LoVo (cell line): Measurements from ENCODE around the gene NKX2-4.
"Not testable (repeated sequence)": the region's sequence is repeated elsewhere in the genome, so short reads cannot be mapped to it uniquely, and the experiment has no call there.

Source experiments
- DNase-seq: peaks from one replicate; pipeline ENCODE4 v3.0.0-alpha.2; 2016; ENCODE audit warnings: low spot score

Gene NKX2-4

DNA sequence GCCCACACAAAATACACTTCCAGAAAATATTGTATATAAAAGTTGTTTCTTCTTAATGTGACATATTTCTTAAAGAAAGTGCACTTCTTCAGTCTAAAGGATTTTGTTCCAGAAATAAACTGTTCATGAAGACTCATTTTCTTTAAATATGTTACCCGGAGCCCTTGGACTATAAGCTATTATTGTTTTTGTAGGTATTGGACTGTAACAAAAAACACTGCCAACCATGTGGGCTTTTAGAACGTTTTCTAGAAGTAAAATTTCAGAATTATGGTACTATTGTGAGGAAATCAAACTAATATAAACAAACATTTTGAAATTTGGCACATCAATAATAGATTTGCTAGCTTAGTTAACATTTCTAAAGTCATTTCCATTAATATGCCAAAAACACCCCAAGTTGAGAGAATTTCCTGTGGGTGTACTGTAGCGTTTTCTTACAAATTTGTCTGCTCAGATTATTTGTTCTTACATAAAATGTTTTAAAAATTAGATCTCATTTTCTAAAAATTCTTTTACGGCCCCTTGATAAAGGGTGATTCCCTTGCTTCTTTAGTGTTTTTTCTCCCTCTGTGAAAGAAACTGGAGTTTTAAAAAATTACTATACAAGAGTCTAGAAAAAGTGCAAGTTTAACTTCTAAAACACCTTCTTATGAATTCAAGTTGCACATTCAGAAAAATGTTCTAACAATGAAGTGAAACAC is 3.4 kb downstream of the NKX2-4 start:
- no peak for DNase-seq

DNA sequence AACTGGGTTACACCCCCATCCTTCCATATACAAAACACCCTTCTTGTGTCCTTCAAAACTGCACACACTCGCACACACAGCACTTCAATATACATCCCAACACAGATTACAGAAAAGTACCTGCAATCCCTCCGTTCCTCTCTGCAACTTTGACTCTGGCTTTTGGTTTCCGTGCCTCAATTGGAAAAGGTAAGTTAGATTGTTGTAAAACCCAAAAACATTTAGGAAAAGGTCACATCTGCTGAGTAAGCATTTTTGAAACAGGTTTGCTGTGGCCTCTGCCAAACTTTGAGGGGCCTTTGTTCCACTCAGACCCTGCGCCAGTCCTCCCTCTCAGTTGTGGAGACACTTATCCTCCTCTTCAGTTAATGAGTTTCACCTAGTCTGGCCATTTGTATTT is 4.2 kb downstream of the NKX2-4 start:
- no peak for DNase-seq

DNA sequence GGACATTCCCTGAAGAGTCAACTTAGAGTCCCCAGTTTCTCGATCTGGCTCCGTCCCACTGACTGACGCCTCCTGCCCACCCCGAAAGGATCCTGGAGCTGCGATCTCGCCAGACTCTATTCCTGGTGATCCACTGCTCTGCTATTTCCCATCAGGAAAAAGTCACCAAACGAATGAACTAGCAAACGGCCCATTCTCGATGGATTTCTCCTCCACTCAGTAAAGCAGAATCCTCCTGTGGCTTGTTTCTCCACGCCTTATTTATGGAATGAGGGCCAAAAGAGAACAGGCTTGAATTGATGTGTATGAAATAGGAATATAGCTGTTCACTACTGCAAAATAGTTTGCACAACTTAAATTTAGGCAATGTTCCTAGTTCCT is 5.4 kb downstream of the NKX2-4 start:
- no peak for DNase-seq

DNA sequence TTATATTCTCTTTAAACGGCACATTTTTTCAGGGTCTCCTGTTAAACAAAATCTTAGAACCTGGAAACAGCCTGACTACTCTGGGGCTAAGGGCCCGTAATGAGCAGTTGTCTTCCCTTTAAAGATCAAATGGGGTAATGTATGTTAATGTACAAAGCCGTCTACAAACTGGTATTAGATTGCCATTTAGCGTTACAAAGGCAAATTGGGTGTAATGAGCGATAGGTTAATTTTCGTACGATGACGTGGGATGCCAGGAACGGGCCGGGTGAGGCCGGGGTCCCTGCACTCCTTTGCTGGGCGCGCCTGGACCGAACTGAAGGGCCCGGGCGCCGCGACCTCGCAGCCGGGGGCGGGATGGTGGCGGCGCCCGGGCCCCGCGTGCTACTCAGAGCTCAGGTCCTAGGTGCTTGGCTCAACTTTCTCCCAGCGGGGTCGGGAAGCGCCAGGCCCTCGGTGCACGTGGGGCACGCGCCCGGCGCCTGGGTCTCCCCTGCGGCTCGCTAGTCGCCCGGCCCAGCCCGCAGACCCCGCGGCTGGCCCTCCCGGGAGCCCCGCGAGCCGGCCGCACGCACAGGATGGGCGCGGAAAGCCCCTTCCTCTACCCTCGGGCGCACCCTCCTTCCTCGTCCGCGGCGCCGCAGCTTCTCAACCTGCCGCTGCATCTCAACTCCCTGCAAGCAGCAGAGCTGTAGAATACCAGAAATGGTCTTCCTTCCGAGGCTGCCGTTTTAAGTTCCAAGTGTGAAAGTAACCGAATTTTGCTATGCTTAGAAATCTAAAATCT is 5.9 kb downstream of the NKX2-4 start:
- DNase-seq = no peak

DNA sequence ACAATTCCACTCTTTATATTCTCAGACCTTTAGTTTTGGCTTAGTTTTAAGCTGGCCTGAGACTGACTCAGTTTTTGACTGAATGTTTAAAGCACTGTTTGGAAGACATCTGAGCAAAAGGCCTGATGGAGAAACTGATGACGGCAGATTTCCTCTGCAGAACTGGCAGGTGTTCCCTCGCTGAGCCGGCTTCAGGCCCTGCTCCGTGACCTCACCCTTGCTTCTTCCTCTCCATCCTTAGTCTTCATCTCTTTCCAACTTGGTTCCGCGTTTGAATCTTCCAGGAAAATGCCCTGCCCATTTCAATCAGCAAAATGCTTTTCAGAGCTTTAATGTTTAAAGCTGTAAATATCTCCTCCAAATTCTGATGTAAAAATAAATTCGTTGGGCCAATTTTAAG is 6.6 kb downstream of the NKX2-4 start:
- DNase-seq = no peak

DNA sequence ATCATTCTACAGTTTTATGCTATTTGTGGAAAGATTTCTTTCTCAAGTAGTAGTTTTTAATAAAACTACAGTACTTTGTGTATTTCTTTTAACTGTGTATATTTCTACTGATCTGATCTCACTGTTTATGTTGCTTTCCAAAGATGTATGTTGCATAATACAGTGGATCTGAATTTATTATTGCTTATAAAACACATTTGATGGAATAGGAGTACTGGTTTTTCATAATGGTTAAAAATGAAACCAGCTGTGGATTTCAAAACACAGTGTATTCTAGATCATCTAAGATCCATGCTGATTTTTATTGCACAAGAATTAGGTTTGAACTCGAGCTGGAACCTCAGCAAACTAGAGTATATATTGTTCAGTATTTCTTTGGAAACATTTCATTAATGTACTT is 8.0 kb downstream of the NKX2-4 start:
- DNase-seq = no peak

DNA sequence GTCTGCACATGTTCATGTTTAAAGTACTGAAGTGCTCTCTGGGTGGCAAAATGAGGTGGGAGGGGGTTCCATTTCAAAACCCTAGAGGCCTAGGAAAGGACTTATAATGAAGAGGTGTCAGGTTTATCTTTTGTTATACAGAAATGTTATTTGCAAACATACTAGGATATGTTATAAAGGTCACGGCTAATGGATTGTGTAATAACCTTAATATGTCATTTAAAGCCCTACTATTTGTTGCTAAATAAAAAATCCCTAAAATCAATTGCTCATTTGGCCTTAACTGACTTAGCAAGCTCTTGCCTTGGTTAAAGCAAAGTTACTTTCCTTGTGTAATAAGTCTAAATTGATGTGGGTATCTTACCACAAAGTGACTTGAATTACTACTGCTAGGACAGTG is 8.8 kb downstream of the NKX2-4 start:
- no peak for DNase-seq

DNA sequence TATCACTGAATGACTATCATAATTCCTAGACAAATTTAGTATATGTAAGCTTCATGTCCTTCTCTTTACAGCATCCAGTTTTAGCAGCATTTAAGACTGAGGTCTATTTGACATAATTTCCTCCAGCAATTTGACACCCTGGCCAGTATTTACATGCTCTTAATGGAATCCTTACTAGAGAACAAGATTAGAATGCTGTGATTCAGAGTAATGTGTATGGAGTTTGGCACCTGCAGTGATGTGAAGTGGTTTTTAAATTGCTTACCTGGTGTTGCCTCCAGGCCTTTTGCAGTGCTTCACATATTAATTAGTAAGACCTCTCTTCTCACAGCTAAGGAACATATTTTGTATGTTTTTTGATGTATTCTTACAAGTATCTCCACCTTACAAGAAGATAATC is 9.8 kb downstream of the NKX2-4 start:
- no peak for DNase-seq

DNA sequence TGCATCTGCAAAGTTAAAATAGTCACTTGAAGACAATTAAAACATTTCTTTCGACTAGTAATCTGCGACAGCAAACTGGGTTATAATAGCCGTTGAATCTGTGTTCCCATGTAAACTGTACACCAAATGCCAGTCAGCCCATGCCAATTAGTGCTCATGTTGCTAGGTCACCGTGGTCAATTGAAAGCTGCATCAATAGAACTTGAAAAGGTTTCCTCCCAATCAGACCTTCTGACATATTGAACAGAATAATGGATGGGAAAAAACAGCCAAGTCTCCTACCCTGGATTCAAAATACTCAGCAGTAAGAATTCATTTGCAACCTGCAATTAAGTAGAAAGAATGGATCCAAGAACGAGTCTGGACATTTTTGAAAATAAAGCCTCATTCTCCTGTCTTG is 11.2 kb downstream of the NKX2-4 start:
- no peak for DNase-seq

DNA sequence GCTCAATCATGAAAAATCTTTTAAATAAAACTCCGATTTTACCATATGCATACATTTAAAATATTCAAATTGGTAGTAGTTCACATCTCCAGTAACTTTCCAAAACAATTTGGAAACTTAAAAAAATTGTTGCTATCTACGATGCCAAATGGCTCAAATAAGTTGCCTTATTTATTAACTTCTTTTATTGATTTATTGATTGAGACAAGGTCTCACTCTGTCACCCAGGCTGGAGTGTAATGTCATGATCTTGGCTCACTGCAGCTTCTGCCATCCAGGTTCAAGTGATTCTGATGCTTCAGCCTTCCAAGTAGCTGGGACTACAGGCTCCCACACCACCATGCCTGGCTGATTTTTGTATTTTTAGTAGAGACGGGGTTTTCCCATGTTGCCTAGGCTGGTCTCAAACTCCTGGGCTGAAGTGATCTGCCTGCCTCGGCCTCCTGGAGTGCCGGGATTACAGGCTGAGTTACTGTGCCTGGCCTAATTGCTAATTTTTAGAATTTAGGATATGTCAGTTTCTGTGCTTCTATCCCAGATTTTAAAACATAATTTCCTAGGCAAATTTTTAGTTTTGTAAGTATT is 12.9 kb downstream of the NKX2-4 start:
- DNase-seq = no peak

DNA sequence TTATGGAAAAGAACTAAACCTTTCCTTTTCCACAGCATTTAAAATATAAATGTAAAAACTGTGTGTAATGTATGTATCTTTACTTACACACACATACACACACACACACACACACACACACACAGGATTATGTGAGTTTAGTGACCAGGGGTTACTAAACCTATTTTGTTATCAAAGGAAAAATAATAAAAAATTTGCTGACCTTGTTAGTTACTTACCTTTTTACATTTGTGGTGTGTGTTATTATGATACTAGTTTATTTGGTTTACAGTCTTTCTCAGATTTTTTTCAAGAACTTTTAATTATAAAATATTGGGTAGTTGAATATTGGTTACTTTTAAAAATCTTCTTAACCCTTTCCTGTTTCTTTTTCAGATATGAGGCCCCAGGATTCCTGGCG is 15.7 kb downstream of the NKX2-4 start:
- no peak for DNase-seq

DNA sequence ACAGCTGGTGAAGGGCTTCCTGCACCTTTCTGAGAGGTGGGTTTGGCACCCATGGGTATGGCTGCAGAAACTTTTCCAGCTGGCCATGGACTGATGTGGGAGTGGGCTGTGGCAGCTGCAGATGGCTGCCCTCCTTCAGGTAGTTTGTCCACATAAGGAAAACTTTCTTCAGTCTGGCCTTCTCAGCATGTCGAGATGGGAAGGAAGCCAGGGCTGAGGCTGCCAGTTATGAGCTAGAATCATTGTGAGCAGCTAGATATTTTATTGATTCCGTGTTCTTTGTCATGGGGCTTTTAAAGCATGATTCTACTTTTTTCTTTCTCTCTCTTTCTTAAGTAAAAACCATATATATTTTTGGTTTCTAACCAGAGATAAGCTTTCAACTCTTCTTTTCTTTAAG is 16.6 kb downstream of the NKX2-4 start:
- no peak for DNase-seq

DNA sequence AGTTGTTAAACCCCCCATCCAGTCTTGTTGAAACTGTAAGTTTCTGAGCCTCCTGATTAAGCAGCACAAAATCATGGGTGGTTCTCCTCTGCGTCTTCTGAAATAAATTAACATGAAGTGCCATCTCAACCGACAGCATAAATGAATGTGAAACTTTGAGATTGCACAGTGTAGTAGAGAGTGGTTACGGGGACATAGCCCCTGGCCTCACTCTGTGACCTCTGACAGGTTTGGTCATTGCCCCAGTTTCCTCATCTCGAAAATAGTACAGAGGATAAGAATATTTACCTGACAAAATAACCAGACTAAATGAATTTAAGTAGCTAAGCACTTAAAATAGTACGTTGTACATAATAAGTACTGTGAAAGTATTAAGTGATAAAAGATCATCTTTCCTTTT is 19.1 kb downstream of the NKX2-4 start:
- no peak for DNase-seq

DNA sequence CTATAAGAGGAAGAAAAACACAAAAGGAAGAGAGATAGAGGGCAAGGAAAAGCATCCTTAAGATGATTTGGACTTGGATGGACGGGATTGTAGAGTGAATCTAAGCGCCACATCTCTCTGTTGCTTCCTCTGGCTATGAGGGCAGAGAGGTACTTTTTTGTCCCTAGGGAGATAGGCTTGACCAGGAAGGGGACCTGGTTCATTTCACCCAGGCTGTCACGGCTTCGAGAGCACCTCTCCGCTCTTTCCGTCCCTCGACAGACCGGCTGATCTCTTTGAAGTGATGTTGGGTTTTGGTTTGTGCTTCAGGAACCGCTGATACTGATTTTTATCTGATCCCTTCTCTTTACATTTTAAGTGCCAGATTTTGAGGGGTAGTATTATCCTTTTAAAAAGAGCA is 19.6 kb downstream of the NKX2-4 start:
- no peak for DNase-seq

DNA sequence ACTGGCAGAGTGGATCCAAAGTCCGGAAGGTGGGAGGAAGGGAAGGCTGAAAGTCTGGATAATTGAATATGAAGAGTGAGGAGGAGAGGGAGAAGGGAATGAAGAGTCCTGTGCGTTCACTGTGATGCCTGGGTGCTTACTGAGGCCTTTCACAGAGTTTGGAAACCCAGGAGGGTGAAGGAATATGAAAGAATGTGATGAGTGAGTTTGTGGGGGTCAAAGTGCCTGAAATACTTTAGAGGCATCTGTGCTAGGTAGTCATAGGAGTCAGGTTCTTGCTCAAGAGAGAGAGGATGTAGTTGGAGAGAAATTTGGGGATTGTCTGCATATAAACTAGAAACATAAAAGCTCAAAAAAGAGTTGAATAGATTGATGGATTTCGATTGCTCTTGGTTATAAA is 20.7 kb downstream of the NKX2-4 start:
- DNase-seq = no peak

DNA sequence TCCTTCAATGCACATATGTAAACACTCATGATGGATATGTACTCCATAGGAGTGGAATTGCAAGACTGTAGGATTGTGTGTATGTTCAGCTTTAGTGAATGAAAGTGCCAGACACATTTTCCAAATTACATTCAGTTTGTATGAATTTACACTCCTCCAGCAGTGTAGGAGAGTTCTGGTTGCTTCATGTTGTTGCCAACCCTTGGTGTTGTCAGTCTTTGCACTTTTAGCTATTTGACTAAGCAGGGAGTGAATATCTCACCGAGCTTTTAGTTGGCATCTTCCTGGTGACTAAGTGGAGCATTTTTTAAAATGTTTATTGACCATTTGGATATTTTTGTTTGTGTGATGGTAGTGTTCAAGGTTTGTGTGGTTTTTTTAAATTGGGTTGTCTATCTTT is 23.9 kb downstream of the NKX2-4 start:
- no peak for DNase-seq

DNA sequence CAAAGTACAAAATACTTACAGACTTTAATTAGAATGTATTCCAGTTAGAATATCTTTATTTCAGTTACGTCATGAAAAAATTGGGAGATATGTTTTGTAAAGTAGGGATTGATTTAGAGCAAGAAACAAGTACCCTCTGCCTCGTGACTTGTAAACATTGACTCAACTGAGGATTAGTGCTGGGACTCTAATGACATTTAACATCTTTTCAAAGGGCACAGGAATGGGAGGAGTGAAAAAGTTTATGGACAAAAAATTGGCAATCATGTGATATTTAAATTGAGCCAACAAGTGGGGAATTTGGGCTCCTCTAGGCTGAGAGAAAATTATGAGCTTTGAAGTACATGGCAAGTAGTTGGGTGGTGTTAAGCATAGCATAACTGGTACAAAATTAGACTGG is 25.3 kb downstream of the NKX2-4 start:
- no peak for DNase-seq

DNA sequence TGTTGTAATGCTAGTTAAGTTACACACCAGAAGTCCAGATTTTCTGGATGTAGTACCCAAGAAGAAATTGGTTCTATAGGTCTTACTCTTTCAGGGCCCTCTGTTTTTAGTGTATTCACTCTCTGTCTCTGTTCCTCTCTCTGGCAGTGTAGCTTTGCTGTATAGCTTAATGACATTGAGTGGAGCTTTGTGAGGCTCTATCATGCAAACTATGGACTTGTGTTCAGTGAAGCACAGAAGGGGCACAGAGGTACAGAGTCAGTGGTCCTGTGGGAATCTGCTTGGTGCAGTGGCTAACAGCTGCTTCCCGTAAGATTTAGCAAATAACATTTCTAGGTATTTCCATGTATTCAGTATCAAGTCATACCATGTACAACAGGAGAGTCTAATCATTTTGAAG is 26.1 kb downstream of the NKX2-4 start:
- no peak for DNase-seq

DNA sequence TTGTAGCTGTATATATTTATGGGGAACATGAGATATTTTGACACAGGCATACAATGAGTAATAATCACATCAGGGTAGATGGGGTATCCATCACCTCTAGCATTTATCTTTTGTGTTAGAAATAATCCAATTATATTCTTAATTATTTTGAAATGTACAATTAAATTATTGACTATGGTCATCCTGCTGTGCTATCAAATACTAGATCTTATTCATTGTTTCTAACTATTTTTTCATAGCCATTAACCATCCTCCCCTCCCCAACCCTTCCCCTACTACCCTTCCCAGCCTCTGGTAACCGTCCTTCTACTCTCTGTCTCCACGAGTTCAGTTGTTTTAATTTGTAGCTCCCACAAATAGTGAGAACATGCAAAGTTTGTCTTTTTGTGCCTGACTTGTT is 28.5 kb downstream of the NKX2-4 start:
- DNase-seq = no peak

DNA sequence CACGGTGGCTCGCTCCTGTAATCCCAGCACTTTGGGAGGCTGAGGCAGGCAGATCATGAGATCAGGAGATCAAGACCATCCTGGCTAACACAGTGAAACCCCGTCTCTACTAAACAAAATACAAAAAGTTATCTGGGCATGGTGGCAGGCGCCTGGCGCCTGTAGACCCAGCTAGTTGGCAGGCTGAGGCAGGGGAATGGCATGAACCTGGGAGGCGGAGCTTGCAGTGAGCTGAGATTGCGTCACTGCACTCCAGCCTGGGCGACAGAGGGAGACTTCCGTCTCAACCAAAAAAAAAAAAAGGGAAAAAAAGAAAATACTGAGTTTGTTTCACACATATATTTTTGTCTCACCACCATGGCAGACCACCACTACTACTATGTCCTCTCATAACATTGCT is 31.1 kb downstream of the NKX2-4 start:
- not testable (repeated sequence) for DNase-seq

DNA sequence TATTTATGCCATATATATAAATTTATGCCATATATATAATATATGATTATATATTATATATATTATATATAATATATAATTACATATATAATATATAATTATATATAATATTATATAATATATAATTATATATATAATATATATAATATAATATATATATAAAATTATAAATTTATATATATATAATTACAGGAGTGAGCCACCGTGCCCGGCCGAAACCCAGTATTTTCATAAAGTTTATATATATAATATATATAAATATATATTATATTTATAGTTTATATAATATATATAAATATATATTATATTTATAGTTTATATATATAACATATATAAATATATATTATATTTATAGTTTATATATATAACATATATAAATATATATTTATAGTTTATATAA is 31.6 kb downstream of the NKX2-4 start:
- no peak for DNase-seq

DNA sequence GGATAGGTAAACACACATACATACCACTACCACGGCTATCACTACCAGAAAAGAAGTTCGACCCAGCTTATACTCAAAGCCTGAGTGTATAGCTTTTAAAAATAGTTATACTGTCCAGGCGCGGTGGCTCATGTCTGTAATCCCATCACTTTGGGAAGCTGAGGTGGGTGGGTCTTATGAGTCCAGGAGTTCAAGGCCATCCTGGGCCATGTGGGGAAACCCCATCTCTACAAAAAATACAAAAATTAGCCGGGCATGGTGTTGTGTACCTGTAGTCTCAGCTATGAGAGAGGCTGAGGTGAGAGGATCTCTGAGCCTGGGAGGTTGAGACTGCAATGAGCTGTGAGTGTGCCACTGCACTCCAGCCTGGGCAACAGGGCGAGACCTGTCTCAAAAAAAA is 32.9 kb downstream of the NKX2-4 start:
- no peak for DNase-seq

DNA sequence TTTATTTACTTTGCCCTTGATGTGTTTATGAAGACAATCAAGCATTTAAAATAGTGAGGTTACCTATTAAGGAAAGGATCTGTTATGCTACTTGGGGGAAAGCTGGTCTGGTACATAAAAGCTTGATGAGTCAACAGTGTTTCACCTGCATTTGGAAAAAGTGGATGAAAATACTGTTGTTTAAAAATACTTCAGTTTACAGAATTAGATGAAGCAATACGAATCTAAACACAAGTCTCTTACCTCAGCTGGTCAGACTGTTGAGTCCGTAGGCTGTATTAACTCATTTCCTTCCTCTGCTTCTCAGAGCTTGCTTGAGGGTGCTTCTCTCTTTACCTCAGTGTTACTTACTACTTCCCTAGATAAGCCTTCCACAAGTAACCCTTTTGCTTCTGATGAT is 36.1 kb downstream of the NKX2-4 start:
- DNase-seq = no peak

DNA sequence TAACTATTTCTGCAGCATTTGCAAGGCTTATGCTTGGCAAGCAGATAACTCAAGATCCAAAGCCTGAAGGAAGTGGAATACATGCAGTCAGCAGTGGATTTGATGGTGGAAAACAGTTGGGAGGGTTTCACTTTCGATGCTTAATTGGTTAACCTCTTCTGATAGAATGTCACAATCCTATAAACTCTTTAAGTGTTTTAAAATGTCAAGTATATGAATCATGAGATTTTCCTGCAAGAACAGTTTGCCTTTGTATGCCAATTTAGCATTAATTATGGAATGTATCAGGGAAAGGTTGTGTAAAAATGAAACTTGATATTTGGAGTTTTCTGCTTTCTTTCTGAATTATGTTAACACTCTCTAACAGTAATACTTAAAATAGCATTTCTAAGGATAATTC is 36.6 kb downstream of the NKX2-4 start:
- no peak for DNase-seq
